Dermis lymphatic vessel endothelial cell (primary cell): ENCODE data around the gene POMC. TPM values are rescaled to one million over a fixed set of nuclear protein-coding genes. Genes with fewer than 3 reads are reported as not detected.

Experiments
- total RNA-seq: library from RNA; depleted of rRNA; stranded (reverse); fragments of >200 nt; gene quantifications from 2 replicates; pipeline ENCODE4 v1.2.1, GENCODE V29; 2014

The POMC gene
- 0.54 and 0.86 TPM in 2 replicates for total RNA-seq

DNA sequence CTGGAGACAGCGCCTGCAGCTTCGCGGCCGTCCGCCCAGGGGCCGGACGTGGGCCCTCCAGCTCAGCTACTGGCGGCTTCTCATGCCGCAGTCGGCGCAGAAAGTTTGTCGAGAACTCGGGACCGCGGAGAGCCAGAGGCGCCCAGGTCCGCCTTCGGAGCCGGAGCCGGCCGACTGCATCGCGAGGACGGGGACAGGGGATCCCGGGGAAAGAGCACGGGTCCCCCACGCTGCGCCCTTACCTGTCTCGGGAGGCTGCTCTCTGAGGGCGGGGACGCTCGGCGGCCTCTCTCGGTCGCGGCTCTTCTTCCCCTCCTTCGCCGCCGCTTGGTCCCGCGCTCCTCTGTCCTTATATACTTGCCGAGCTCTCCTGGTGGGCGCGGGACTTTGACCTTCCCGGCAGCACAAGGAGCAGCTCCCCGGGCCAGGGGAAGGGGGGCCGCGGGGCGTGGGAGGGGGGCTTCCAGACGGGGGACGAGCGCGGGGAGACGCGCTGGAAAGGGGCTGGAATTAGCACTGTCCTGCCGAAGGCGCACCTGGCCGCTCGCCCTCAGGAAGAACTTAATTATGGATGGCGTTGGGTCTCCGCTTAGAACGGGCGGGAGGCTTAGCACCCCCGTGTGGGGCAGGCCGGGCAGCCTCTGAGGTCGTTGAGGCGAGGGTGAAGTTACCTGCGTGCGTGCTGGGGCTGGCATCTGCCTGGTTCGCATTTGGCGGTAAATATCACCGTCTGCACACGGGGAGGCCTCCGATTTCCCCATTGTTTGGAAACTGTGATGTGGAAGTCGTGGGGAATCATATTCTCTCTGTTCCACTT, at the start of gene POMC:
TSS of gene POMC (minus strand) at position 325 of the 817 bp plus-strand sequence. CDS start 3,808 bp downstream, outside the sequence.

Other genes with a start within 250 kb of the POMC start
- 11.4 and 29.3 TPM in 2 replicates for gene ADCY3, start 248.3 kb downstream of the POMC start, total RNA-seq
- 1.8 and 2.2 TPM in 2 replicates for gene DNAJC27, start 196.6 kb downstream of the POMC start, total RNA-seq
- 0.26 and 0.54 TPM in 2 replicates for gene EFR3B, start 126.5 kb downstream of the POMC start, total RNA-seq
- 33.5 and 35.6 TPM in 2 replicates for gene DNMT3A, start 173.3 kb upstream of the POMC start, total RNA-seq